ENCODE measurements around the gene RNF169. TPM values are rescaled to one million over a fixed set of nuclear protein-coding genes. Genes with fewer than 3 reads are reported as not detected.
A peak's percentile ranks its signal among the peaks of the same experiment; 100 is the strongest.

RNF169 gene
- total RNA-seq (10 to 100 TPM; 19.4 to 23.6 TPM), polyA plus RNA-seq (ENCODE audit: insufficient read length in 6 of 6) (10 to 100 TPM; 20.6 to 23.2 (median 22.2) TPM)
- long read RNA-seq, donor 1, full-length matches to known transcripts = 7 of 14 reads
- long read RNA-seq, donor 1, partial matches to known transcripts = 7 of 14 reads
- long read RNA-seq, donor 1, other reads (novel, unspliced or antisense) = 0 of 14 reads
- long read RNA-seq, donor 2, full-length matches to known transcripts = 7 of 7 reads
- long read RNA-seq, donor 2, partial matches to known transcripts = 0 of 7 reads
- long read RNA-seq, donor 2, other reads (novel, unspliced or antisense) = 0 of 7 reads
- long read RNA-seq, donor 3, full-length matches to known transcripts = 1 of 1 reads
- long read RNA-seq, donor 3, partial matches to known transcripts = 0 of 1 reads
- long read RNA-seq, donor 3, other reads (novel, unspliced or antisense) = 0 of 1 reads
- long read RNA-seq, donor 4, partial matches to known transcripts = 1 of 1 reads
- long read RNA-seq, donor 4, other reads (novel, unspliced or antisense) = 0 of 1 reads
- long read RNA-seq, donor 5, full-length matches to known transcripts = 5 of 5 reads
- long read RNA-seq, donor 5, partial matches to known transcripts = 0 of 5 reads
- long read RNA-seq, donor 5, other reads (novel, unspliced or antisense) = 0 of 5 reads
- long read RNA-seq, donor 6, full-length matches to known transcripts = 1 of 1 reads
- long read RNA-seq, donor 6, partial matches to known transcripts = 0 of 1 reads
- long read RNA-seq, donor 6, other reads (novel, unspliced or antisense) = 0 of 1 reads
- long read RNA-seq, donor 7, full-length matches to known transcripts = 2 of 2 reads
- long read RNA-seq, donor 7, partial matches to known transcripts = 0 of 2 reads
- long read RNA-seq, donor 7, other reads (novel, unspliced or antisense) = 0 of 2 reads
- long read RNA-seq, donor 8, full-length matches to known transcripts = 2 of 12 reads
- long read RNA-seq, donor 8, partial matches to known transcripts = 10 of 12 reads
- long read RNA-seq, donor 8, other reads (novel, unspliced or antisense) = 0 of 12 reads
- long read RNA-seq, donor 9 = 0 reads
- long read RNA-seq, donor 10, partial matches to known transcripts = 1 of 2 reads
- long read RNA-seq, donor 10, other reads (novel, unspliced or antisense) = 1 of 2 reads
- long read RNA-seq, donor 11, full-length matches to known transcripts = 2 of 2 reads
- long read RNA-seq, donor 11, partial matches to known transcripts = 0 of 2 reads
- long read RNA-seq, donor 11, other reads (novel, unspliced or antisense) = 0 of 2 reads
- long read RNA-seq, donor 12 = 0 reads

- H3K36me3 ChIP-seq = no peaks in the 10 kb centered on the region
- H3K4me3 ChIP-seq = peak within 1 kb of the TSS; percentile 64 to 73
- no peak for TF ChIP-seq CTCF (IDR thresholded peaks at IDR 0.05)
- intact Hi-C loops (cut with DNase I) = no loop called here
- peaks cover 23 to 48% of the 10 kb centered on the region in 2 donors for H3K4me1 ChIP-seq
- peak within 1 kb of the TSS; percentile 94 to 99 for H3K27ac ChIP-seq
- peak; percentile 91 to 97 (median 96) for DNase-seq
- no peaks in the 10 kb centered on the region for H3K9me3 ChIP-seq
- peak; percentile 98 for ATAC-seq
- no peaks in the 10 kb centered on the region for H3K27me3 ChIP-seq
Measured at GRCh38 chr11:74748211-74749126, at the start of gene RNF169. Gene RNF169 (plus strand): TSS chr11:74748849. CDS start chr11:74748881, 32 bp downstream.

GRCh38 chr11:74699615-74700396, 48.8 kb upstream of the RNF169 start:
- intact Hi-C loops (cut with DNase I) = no loop called here
- TF ChIP-seq CTCF (IDR thresholded peaks at IDR 0.05) = no peak
- DNase-seq (no peak), ATAC-seq (no peak)
- no peak overlapping the region for H3K4me3 ChIP-seq
- no peaks in the 10 kb centered on the region for H3K27me3 ChIP-seq
- no peak overlapping the region for H3K27ac ChIP-seq
- peaks cover 14 to 19% of the 10 kb centered on the region in 2 donors for H3K4me1 ChIP-seq
- H3K9me3 ChIP-seq = no peaks in the 10 kb centered on the region
- H3K36me3 ChIP-seq = no peaks in the 10 kb centered on the region

- DNase-seq (peak in 1 of 4 donors; percentile 6), ATAC-seq (no peak)
- Histone ChIP-seq H3K27me3 (no peaks in the 10 kb centered on the region), H3K4me1 (peaks cover 14 to 16% of the 10 kb centered on the region in 2 donors), H3K36me3 (no peaks in the 10 kb centered on the region), H3K27ac (no peak overlapping the region), H3K4me3 (no peak overlapping the region), H3K9me3 (no peaks in the 10 kb centered on the region)
- intact Hi-C loops (cut with DNase I) = no loop called here
- no peak for TF ChIP-seq CTCF (IDR thresholded peaks at IDR 0.05)
Measured at GRCh38 chr11:74701351-74701750, 47.3 kb upstream of the RNF169 start.

All from left lung (tissue), 14 donors.